Measurements from ENCODE around the gene NPPB.

Gene NPPB

GRCh38 chr1:11833497-11833896 lies 25.2 kb downstream of the NPPB start:
- DNase-seq: no peak
- no peak for ATAC-seq
- no peaks in the 10 kb centered on the region for H3K27me3 Mint-ChIP-seq
- no peaks in the 10 kb centered on the region for H3K4me1 Mint-ChIP-seq
- no peak overlapping the region for H3K4me3 Mint-ChIP-seq
- peak overlapping the region in 1 of 2 donors; percentile 54 for H3K27ac Mint-ChIP-seq
- H3K9me3 Mint-ChIP-seq: no peaks in the 10 kb centered on the region

GRCh38 chr1:11831945-11832725 lies 26.6 kb downstream of the NPPB start:
- Mint-ChIP-seq H3K4me3 (no peak overlapping the region), H3K27me3 (no peaks in the 10 kb centered on the region), H3K27ac (no peak overlapping the region), H3K4me1 (no peaks in the 10 kb centered on the region), H3K9me3 (no peaks in the 10 kb centered on the region)
- no peak for ATAC-seq
- no peak for DNase-seq

GRCh38 chr1:11828511-11828910 lies 30.2 kb downstream of the NPPB start:
- no peaks in the 10 kb centered on the region for H3K4me1 Mint-ChIP-seq
- ATAC-seq: no peak
- no peaks in the 10 kb centered on the region for H3K27me3 Mint-ChIP-seq
- no peaks in the 10 kb centered on the region for H3K9me3 Mint-ChIP-seq
- H3K27ac Mint-ChIP-seq: peak overlapping the region in 1 of 2 donors; percentile 84
- no peak overlapping the region for H3K4me3 Mint-ChIP-seq
- no peak for DNase-seq

GRCh38 chr1:11826946-11827345 lies 31.8 kb downstream of the NPPB start:
- Mint-ChIP-seq H3K27me3 (no peaks in the 10 kb centered on the region), H3K4me1 (no peaks in the 10 kb centered on the region), H3K4me3 (no peak overlapping the region), H3K27ac (no peak overlapping the region), H3K9me3 (no peaks in the 10 kb centered on the region)
- no peak for DNase-seq
- no peak for ATAC-seq

GRCh38 chr1:11825131-11825530 lies 33.6 kb downstream of the NPPB start:
- DNase-seq: no peak
- Mint-ChIP-seq H3K4me1 (no peaks in the 10 kb centered on the region), H3K27ac (no peak overlapping the region), H3K4me3 (no peak overlapping the region), H3K9me3 (no peaks in the 10 kb centered on the region), H3K27me3 (no peaks in the 10 kb centered on the region)
- ATAC-seq: no peak

- Mint-ChIP-seq H3K4me3 (no peak overlapping the region), H3K9me3 (no peaks in the 10 kb centered on the region), H3K27ac (no peak overlapping the region), H3K27me3 (no peaks in the 10 kb centered on the region), H3K4me1 (no peaks in the 10 kb centered on the region)
- DNase-seq (no peak), ATAC-seq (no peak)
These were observed 35.2 kb downstream of the NPPB start for GRCh38 chr1:11823366-11824137.

- peak overlapping the region in 1 of 2 donors; percentile 15 for H3K27ac Mint-ChIP-seq
- no peak overlapping the region for H3K4me3 Mint-ChIP-seq
- ATAC-seq: no peak
- no peaks in the 10 kb centered on the region for H3K4me1 Mint-ChIP-seq
- no peaks in the 10 kb centered on the region for H3K9me3 Mint-ChIP-seq
- no peaks in the 10 kb centered on the region for H3K27me3 Mint-ChIP-seq
- no peak for DNase-seq
These were observed 36.7 kb downstream of the NPPB start for GRCh38 chr1:11822091-11822490.

- ATAC-seq (no peak), DNase-seq (no peak)
- H3K9me3 Mint-ChIP-seq: no peaks in the 10 kb centered on the region
- H3K4me3 Mint-ChIP-seq: no peak overlapping the region
- no peaks in the 10 kb centered on the region for H3K27me3 Mint-ChIP-seq
- H3K4me1 Mint-ChIP-seq: no peaks in the 10 kb centered on the region
- no peak overlapping the region for H3K27ac Mint-ChIP-seq
These were observed 41.6 kb downstream of the NPPB start for GRCh38 chr1:11817192-11817591.

GRCh38 chr1:11813021-11813420 lies 45.7 kb downstream of the NPPB start:
- DNase-seq: no peak
- no peak overlapping the region for H3K27ac Mint-ChIP-seq
- no peak for ATAC-seq
- no peaks in the 10 kb centered on the region for H3K27me3 Mint-ChIP-seq
- H3K4me1 Mint-ChIP-seq: peaks cover 13% of the 10 kb centered on the region
- no peak overlapping the region for H3K4me3 Mint-ChIP-seq
- H3K9me3 Mint-ChIP-seq: no peaks in the 10 kb centered on the region
